ENCODE measurements around the gene C19orf38.
"Not testable (repeated sequence)": the region's sequence is repeated elsewhere in the genome, so short reads cannot be mapped to it uniquely, and the experiment has no call there.

Gene C19orf38

DNA sequence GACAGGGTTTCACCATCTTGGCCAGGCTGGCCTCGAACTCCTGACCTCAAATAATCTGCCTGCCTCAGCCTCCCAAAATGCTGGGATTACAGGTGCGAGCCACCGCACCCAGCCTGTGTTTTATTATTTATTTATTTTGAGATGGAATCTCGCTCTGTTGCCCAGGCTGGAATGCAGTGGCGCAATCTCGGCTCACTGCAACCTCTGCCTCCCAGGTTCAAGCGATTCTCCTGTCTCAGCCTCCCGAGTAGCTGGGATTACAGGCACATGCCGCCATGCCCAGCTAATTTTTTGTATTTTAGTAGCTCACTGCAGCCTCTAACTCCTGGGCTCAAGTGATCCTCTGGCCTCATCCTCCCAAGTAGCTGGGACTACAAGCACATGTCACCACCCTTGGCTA, 29.4 kb downstream of the C19orf38 start:
- not testable (repeated sequence) for DNase-seq

DNA sequence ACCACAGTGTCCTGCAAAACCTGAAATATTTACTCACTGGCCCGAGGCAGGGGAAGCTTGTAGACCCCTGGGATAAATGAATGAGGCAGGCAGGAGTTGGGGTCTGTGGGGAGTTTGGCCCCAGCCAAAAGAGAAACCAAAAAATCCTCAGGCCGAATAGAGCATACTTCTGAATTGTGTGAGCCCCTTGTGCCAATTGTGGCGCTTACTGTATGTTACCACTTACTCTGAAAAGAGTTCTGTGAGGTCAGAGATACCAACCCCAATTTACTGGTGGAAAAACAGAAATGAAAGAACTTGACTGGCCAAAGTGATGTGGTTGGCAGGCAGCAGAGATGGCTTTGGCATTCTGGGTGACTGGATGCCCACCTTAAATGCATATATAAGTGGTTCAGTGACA, 30.0 kb downstream of the C19orf38 start:
- DNase-seq = no peak

DNA sequence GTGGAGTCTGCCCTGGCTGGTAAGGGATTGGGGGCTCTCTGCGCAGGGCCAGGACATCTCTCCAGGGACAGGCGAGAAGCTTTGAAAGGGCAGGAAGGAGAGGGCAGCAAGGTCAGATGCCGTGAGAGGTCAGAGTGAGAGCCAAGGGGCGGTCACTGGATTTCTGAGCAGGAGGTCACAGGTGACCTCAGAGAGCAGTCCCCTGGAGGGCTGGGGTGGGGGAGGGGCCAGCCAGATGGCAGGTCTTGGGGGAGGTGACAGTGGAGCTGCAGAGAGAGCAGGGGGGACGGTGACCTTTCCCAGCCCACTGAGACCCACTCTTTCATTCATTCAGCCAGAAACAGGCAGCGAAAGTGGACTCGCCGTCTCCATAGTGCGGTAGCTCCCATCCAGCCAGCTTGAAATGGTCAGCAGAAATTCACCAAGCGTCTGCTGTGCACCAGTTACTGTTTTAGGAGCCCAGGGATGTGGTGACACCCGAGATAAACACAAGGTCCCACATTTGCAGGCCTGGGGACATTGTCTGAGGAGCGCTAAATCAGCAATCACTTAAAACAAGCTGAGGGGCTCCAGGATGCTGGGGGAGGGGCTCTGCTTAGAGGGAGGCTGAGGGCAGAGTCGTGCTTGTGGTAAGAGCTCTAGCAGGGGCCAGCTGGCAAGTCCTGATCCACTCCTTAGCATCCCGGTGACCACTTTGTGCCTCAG, 33.3 kb downstream of the C19orf38 start:
- DNase-seq = no peak

- DNase-seq = no peak
Measured at GRCh38 chr19:10882108-10882457, 33.9 kb downstream of the C19orf38 start.

DNA sequence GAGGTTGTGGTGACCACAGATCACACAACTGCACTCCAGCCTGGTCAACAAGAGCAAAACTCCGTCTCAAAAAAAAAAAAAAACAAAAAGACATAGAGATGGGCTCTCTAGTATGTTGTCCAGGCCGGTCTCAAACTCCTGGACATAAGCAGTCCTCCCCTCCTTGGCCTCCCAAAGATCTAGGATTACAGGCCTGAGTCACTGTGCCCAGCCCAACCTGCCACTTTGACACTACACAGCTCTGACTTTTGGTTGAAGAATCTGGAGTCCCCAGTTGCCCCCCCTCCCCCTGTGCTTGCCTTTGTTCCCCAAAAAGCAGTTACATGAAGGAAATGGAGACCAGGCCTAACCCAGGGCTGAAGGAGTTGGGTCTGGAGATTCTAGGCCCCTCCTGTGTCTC, 36.1 kb downstream of the C19orf38 start:
- no peak for DNase-seq

DNA sequence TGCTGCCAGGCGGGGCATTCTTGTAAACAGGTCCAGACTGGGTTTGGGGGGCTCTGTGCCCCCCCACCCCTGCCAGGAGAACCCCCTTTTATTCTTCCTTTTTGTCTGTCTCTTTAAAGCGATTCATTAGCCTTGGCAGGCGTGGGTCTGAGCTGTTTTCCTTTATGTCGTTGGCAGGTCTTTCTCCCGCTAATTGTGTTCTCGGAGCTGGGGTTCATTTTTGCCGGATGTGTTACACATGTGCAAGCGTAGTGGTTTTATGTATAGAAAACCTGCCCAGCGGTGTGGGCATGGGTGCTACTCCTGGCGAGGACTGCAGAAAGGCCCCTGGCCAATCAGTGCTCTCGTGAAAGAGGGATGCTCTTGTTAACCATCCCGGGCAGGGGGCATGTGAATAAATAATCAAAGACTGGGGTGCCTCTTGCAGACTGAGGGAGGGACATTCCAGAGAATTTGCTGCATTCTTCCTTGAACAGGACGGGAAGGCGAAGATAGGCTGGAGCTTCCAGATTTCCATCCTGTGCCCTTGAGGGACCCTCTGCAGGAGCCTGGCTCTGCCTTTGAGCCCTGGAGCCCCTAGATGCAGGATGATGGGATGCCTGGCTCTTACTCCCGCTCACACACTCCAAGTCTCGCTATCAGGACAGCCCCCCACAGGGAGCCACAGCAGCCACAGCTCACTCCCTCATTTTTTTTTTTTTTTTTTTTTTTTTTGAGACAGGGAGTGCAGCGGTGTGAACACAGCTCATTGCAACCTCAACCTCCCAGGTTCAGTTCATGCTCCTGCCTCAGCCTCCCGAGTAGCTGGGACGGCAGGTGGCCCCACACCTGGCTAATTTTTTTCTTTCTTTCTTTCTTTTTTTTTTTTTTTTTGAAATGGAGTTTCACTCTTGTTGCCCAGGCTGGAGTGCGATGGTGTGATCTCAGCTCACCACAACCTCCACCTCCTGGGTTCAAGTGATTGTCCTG, 37.3 kb downstream of the C19orf38 start:
- DNase-seq = no peak

DNA sequence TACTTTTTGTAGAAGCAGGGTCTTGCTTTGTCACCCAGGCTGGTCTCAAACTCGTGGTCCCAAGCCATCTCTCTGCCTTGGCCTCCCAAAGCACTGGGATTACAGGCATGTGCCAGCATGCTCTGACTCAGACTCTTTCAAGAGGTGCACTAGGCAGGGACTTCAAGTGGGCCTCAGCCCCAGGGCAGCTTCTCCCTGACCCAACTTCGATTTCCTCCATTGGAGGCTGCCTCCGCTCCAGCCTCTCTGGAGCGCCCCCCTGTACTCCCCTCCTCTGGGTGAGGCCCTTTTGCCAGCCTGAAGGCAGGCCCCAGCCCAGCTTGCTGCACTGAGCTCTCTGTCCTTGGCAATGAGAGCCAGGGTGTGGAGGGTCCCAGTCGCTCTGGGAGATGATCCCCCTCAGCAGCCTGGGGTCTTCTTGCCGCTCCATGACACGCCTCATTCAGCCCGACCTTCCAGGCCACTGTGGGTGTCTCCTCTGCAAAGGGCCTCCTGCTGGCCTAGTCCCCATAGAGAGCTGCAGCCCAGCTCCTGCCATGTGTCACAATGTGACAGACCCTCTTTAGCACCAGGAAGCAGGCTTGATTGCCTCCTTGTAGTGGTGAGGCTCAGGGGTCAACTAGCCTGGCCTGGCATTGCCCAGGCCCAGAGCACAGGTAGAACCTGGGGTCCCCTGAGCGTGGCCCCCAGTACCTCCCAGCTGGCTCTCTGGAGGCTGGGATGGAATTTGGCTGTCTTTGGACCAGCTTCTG, 39.6 kb downstream of the C19orf38 start:
- DNase-seq = no peak

DNA sequence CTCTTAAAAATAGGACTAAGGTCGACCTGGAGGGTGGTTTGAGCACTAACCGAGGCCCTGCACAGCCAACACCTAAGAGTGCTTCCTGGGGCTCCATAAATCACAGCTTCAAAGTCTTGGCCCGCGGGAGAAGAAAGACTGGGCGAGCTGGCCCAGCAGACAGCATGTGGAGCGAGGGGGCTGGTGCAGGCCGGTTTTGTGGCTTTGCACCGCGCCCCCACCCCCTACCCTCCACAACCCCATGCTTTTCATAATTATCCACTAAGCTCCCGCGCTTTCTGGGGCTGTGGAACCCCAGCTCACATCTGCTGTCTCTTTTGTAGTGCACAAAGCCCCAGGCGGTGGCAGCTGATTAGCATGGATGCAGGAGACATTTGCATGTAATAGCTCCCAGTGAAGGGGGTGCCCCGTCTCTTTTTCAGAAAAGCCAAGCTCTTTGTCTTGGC, 40.2 kb downstream of the C19orf38 start:
- no peak for DNase-seq

DNA sequence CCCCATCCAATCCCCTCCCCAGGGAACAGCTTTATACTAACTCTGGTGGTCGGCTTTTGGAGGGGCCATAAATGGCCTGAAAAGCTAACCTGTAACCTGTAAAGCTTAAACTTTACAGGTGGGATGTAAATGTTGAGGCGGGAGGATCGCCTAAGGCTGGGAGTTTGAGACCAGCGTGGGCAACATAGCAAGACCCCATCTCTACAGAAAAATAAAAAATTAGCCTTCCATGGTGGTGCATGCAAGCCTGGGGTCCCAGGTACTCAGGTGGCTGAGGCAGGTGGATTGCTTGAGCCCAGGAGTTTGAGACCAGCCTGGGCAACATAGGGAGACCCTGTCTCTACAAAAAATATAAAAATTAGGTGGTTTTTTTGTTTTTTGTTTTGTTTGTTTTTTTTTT, 41.7 kb downstream of the C19orf38 start:
- no peak for DNase-seq

- peak; percentile 62 for DNase-seq
Measured at GRCh38 chr19:10891405-10892086, 43.3 kb downstream of the C19orf38 start.

DNA sequence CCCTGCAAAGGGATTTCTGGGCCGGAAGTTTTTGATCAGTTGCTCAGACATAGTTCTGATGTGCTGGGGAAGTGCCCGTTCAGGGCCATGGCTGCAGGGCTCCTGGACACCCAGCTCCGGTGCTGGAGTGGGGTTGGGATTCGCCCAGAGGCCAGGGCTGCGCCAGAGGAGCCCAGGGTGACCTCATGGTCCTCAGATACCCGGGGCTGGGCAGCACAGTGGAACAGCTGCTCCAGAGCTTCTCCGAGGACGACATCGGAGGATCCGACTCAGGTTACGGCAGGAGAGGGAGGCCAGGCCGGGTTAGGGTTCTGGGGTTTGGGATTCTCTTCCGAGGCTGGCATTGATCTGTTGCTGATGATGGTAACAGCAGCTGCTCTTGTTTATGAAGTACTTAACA, 44.0 kb downstream of the C19orf38 start:
- DNase-seq = peak; percentile 68

- no peak for DNase-seq
Measured at GRCh38 chr19:10894911-10895213, 46.6 kb downstream of the C19orf38 start.

GRCh38 chr19:10895363-10895762, 47.1 kb downstream of the C19orf38 start:
- no peak for DNase-seq

- DNase-seq = no peak
Measured at GRCh38 chr19:10895920-10896319, 47.7 kb downstream of the C19orf38 start.

DNA sequence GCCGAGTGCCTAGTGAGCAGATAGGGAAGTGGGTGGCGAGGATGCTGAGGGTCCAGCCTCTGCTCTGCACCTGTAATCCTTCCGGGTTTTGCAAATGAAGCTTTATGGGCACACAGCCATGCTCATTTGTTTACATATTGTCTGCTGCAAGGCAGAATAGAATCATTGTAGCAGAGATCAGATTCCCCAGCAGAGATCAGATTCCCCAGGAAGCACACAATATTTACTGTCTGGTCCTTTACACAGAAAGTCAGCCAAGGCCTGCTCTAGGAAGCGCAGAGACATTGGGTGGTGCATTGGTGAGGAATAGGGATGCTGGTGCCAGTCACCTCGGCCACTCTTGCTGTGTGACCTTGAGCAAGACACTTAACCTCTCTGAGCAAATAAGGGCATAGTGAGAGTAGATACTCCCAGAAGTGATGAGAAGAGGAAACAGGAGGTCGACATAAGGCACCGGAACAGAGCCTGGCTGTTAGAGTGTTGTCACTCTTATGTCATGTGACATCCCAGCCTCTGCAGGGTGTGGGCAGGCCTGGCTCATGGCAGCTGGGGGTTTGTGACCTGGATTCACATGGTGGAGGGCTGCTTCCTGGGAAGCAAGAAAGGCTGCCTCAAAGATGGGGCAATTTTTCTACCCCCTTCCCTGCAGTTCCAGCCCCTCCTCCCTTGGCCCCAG, 48.8 kb downstream of the C19orf38 start:
- no peak for DNase-seq

GRCh38 chr19:10898633-10899032, 50.4 kb downstream of the C19orf38 start:
- DNase-seq = no peak

DNA sequence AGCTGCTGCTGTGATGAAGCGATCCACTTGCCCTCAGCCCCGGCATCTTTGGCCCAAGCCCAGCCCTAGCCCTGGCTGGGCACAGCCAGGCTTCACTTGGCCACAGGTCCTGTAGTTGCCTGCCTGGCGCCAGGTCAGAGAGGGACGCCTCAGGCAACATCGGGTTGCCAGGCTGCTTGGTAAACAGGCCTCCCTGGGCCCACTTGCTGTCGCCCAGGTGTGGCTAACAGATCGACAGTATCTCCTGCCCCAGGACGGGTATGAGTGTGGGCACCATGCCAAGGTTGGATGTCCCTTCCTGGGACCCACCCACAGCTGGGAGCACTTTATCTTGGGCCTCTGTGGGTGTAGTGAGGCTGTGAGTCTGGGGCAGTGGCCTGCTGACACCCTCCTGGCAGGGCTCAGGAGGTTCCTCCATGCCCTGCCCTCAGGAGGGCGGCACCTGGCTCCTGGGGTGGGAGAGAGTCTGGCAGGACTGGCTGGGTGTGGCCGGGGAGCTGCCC, 51.0 kb downstream of the C19orf38 start:
- no peak for DNase-seq

DNA sequence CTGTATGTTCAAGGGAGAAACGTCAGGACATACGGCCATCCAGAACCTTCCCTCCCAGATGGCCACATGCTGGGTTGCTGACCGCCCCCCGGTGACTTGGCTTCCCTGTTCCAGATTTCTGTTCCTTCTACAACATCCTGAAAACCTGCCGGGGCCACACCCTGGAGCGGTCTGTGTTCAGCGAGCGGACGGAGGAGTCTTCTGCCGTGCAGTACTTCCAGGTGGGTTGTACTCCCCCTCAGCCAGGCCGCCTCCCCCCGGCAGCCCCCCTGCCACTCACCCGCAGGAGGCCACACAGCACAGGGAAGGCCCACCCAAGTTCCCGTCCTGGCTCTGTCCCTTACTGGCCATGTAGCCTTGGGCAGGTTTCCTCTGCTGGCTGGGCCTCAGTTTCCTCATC, 59.7 kb downstream of the C19orf38 start:
- no peak for DNase-seq

- DNase-seq = no peak
Measured at GRCh38 chr19:10908380-10908960, 60.3 kb downstream of the C19orf38 start.

- DNase-seq = no peak
Measured at GRCh38 chr19:10911579-10912363, 63.6 kb downstream of the C19orf38 start.

DNA sequence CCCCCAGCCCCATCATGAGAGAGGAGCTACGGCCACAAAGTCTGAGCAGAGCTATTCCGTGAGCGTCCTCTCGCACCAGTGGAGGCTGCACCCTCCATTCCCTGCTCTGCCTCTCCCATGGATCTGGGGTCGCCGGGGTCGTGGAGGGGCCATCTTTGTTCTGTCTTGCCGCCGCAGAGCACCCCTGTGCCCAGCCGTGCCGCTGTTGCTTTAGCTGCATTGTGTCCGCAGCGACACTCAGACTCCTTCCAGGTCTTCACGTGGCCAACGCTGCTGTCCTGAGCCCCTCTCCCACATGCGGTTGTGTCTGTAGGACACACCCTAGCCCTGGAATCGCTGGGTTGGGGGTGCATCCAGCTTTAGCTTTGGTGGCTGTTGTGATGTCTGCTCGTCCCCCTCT, 64.4 kb downstream of the C19orf38 start:
- DNase-seq = no peak

Data from femur (tissue), 1 donor.